Stimulated activated CD8-positive, alpha-beta memory T cell treated with anti-CD3 and anti-CD28 coated beads, Interleukin-2, amount 100 ng/mL, for 1 hour (primary cell): Measurements from ENCODE around the gene LINC00632.
A peak's percentile ranks its signal among the peaks of the same experiment; 100 is the strongest.

Experiments used
- DNase-seq, 2 donors: peaks; one replicate each; pipeline ENCODE4 v3.0.0-alpha.2; 2020; ENCODE audit warnings: low read depth in 2 of 2

Gene LINC00632

GRCh38 chrX:140765043-140765784, 55.7 kb downstream of the LINC00632 start:
- no peak for DNase-seq

- DNase-seq: peak in 1 of 2 donors; percentile 4
These were observed 56.6 kb downstream of the LINC00632 start for GRCh38 chrX:140766024-140766611.

GRCh38 chrX:140767646-140768045, 58.1 kb downstream of the LINC00632 start:
- no peak for DNase-seq

GRCh38 chrX:140775211-140775610, 65.7 kb downstream of the LINC00632 start:
- DNase-seq: no peak

- no peak for DNase-seq
These were observed 66.8 kb downstream of the LINC00632 start for GRCh38 chrX:140776320-140776719.

GRCh38 chrX:140794642-140795041, 85.1 kb downstream of the LINC00632 start:
- no peak for DNase-seq

GRCh38 chrX:140799216-140799615, 89.7 kb downstream of the LINC00632 start:
- no peak for DNase-seq

GRCh38 chrX:140804292-140804691, 94.7 kb downstream of the LINC00632 start:
- no peak for DNase-seq

- DNase-seq: no peak
These were observed 106.3 kb downstream of the LINC00632 start for GRCh38 chrX:140815868-140816267.

GRCh38 chrX:140817943-140818342, 108.4 kb downstream of the LINC00632 start:
- DNase-seq: no peak

- DNase-seq: no peak
These were observed 111.7 kb downstream of the LINC00632 start for GRCh38 chrX:140821280-140821679.

- DNase-seq: no peak
These were observed 112.6 kb downstream of the LINC00632 start for GRCh38 chrX:140822184-140822583.

GRCh38 chrX:140822861-140823260, 113.3 kb downstream of the LINC00632 start:
- DNase-seq: no peak

- DNase-seq: no peak
These were observed 127.3 kb downstream of the LINC00632 start for GRCh38 chrX:140836874-140837273.
